Activated naive CD4-positive, alpha-beta T cell (primary cell): ENCODE measurements around the gene GAGE10.
"Not testable (repeated sequence)": the region's sequence is repeated elsewhere in the genome, so short reads cannot be mapped to it uniquely, and the experiment has no call there.

Source experiments
- DNase-seq, 4 experiments: peaks; one replicate each; lab custom pipeline; 2025; lab: John Stamatoyannopoulos, UW

The GAGE10 gene

GRCh38 chrX:49276671-49277534 lies 26.5 kb upstream of the GAGE10 start:
- DNase-seq: no peak

DNA sequence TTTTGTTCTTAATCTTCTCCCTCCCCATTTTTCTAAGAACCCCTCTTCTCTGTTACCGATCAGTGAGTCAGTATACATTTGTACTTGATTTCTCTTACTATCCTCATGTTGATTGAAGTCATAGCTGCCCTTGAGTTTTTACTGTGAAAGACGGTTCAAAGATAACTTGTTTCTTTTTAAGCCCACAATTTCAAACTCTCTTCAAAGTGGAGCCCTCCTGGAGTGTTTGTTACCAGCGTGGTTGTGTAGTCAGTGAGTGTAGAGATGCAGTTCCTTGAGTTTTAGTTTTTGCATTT lies 26.0 kb upstream of the GAGE10 start:
- no peak for DNase-seq

GRCh38 chrX:49278081-49278480 lies 25.4 kb upstream of the GAGE10 start:
- no peak for DNase-seq

GRCh38 chrX:49282647-49283011 lies 20.8 kb upstream of the GAGE10 start:
- DNase-seq: no peak

- no peak for DNase-seq
Observed at GRCh38 chrX:49284212-49284611, 19.2 kb upstream of the GAGE10 start.

DNA sequence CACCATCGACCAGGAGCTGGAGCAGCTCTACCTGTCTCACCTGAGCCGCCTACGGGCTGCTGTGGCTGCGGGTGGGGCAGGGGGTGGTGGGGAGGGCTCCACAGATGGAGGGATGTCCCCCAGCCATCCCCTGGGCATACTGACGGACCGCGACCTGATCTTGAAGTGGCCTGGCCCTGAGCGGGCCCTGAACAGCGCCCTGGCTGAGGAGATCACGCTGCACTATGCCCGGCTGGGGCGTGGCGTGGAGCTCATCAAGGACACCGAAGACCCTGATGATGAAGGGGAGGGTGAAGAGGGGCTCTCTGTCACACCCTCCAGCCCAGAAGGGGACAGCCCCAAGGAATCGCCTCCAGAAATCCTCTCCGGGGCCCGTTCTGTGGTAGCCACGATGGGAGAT lies 17.3 kb upstream of the GAGE10 start:
- no peak for DNase-seq

DNA sequence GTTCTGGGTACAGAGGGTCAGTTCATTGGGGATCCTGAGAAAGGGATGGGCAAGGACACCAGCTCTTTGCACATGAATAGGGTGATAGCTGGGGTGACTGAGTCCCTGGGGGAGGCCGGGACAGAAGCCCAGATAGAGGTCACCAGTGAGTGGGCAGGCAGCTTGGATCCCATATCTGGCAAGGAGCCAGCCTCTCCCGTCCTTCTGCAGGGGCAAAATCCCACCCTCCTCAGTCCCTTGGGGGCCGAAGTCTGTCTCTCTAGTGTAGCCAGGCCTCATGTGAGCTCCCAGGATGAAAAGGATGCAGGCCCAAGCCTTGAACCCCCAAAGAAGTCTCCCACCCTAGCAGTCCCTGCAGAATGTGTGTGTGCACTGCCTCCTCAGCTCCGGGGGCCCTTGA lies 16.9 kb upstream of the GAGE10 start:
- no peak for DNase-seq

DNA sequence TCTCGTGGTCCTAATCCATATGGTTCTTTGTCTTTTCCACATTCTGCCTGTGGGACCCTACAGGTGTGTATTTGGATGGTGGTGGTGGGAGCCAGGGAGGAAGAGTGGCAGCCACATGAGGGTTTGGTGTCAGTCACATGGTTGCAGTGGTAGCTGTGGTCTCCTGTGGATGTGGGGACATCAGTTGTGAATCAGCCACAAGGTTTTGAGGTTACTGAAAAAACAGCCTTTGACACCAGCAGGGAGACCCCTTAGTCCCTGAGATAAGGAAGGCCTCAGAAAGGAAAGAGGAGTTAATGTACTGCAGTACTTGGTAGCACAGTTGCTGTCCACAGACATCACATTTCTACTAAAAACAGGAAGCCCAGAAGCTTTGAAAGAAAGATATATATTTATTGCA lies 15.8 kb upstream of the GAGE10 start:
- DNase-seq: no peak

DNA sequence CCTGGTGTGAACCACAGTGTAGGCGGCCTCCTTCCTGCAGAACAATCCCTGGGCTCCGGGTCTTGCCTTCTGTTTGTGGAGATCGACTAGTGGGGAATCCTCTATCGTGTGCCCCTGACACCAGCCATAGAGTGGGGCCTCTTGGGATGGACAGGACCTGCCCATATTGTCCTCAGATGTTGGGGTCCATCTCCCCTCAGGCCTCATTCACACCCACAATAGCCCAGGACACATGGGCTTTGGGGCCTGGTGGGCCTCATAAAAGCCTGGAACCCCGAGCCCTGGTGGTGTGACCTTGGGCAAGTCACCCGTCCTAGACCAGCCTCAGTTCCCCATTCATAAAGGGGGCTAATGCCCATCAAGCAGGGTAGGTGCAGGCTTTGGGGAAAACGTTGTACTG lies 13.2 kb upstream of the GAGE10 start:
- no peak for DNase-seq

- peak; percentile 18 to 53 (median 48) for DNase-seq
Observed at GRCh38 chrX:49291615-49292337, 11.7 kb upstream of the GAGE10 start.

- DNase-seq: peak in 1 of 4 experiments; percentile 5
Observed at GRCh38 chrX:49292400-49293362, 10.8 kb upstream of the GAGE10 start.

GRCh38 chrX:49299293-49299692 lies 4.2 kb upstream of the GAGE10 start:
- DNase-seq: not testable (repeated sequence)

DNA sequence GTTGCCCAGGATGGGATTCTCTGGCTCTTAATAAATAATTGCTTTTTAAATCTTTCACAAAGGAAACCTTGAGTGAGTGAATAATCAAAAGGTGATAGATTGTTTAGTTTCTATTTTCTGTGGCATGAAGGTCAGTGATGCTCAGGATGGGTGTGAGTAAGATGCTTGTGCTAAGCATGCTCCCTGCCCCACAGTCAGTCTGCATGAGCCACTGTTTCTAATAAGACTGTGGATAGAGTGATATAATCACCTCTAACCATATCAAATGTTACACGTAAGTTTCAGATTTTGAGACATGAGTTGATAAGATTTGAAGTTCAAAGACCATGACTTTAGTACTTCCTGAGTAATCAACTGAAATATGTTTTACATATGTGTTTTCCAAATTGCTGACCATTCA lies 2.7 kb upstream of the GAGE10 start:
- no peak for DNase-seq

DNA sequence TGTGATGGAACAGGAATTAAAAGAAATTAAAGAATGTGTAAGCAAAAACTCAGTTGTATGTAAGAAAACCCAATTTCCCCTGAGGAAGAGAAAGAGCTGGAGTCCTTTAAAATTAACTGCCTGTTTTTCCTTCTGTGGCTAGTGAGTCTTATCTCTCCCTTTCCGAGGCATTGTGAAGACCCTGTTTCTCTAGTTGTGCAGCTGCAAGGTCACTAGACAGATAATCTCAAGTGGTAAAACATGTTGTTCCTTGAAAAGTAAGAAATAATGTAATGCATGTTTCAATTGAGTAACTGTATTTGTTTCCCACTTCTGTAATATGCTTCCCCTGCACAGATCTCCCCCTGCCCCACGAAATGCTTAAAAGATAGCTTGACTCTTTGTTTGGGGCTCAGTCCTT lies 4.3 kb downstream of the GAGE10 start:
- DNase-seq: not testable (repeated sequence)

GRCh38 chrX:49308604-49309269 lies 5.3 kb downstream of the GAGE10 start:
- peak in 1 of 4 experiments; percentile 7 for DNase-seq

DNA sequence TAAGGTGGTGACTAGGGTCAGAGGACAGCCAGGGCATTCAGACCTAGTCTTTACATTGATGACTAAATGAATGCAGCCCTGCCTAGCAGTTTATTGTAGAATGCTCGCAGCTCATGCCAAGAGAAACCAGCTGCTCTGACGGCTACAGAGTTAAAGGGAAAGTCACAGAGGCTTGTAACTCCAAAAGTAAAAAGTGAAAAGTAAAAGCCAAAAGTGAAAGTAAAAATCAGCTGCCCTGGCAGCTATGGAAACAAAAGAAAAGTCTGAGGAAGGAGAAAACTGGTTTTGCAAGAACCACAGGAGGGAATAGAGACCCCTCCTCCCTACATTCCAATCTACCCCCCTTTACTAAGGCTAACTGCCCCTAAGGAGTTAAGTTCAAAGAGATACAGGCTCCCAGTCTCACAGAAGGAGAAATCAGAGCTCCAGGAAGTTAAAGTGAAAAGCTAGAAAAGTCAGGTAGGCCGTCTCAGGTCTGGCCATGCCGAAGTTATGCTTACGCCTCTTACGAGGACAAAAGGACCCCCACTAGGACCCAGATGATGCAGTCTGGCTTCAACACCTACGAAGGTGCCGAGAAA lies 6.0 kb downstream of the GAGE10 start:
- DNase-seq: peak in 1 of 4 experiments; percentile 4

- DNase-seq: no peak
Observed at GRCh38 chrX:49310371-49310770, 6.9 kb downstream of the GAGE10 start.

- no peak for DNase-seq
Observed at GRCh38 chrX:49312176-49312575, 8.7 kb downstream of the GAGE10 start.

DNA sequence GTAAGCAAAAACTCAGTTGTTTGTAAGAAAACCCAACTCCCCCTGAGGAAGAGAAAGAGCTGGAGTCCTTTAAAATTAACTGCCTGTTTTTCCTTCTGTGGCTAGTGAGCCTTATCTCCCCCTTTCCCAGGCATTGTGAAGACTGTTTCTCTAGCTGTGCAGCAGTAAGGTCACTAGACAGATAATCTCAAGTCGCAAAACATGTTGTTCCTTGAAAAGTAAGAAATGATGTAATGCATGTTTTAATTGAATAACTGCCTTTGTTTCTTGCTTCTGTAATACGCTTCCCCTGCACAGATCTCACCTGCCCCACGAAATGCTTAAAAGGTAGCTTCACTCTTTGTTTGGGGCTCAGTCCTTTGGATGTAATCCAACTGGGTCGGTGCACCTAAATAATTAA lies 12.6 kb downstream of the GAGE10 start:
- no peak for DNase-seq

GRCh38 chrX:49321737-49322136 lies 18.3 kb downstream of the GAGE10 start, which contains the start of gene GAGE12J:
Gene GAGE12J (plus strand): TSS chrX:49322037. CDS start chrX:49323194, 1,157 bp downstream.
- not testable (repeated sequence) for DNase-seq

DNA sequence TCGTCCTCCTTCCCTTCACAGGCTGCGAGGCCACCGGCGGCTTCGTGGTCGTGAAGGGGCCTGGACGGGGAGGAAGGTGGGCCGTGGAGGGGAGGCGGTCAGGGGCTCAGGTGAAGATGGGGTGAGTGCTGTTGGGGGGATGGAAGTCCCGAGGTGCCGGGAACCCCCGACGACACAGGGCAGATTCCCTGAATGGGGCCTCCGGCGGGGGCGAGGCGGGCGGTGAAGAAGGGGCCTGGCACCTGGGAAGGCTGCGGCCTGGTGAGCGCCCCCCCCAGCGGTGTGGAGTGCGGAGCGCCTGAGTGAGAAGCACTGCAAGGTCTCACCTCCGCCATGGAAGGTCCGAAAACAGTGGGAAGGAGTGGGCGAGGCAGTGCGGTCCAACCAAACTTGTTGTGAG lies 18.8 kb downstream of the GAGE10 start:
- not testable (repeated sequence) for DNase-seq
